SK-N-DZ (cell line): ENCODE data around the gene MKX. TPM values are rescaled to one million over a fixed set of nuclear protein-coding genes. Genes with fewer than 3 reads are reported as not detected.

Experiments
- DNase-seq: peaks from one replicate; pipeline ENCODE4 v3.0.0-alpha.2; 2015; ENCODE audit warnings: low spot score
- polyA plus RNA-seq, 2 experiments: library from polyadenylated mRNA; depleted of rRNA; stranded (reverse); fragments of >200 nt; gene quantifications; 2 replicates each; pipeline ENCODE4 v1.2.3, GENCODE V29; 2014

Gene MKX
- polyA plus RNA-seq (2014; cell fraction: cytosol; rRNA removed) = not detected in 2 replicates
- polyA plus RNA-seq (2014; cell fraction: nucleus; rRNA removed) = not detected in 2 replicates

DNA sequence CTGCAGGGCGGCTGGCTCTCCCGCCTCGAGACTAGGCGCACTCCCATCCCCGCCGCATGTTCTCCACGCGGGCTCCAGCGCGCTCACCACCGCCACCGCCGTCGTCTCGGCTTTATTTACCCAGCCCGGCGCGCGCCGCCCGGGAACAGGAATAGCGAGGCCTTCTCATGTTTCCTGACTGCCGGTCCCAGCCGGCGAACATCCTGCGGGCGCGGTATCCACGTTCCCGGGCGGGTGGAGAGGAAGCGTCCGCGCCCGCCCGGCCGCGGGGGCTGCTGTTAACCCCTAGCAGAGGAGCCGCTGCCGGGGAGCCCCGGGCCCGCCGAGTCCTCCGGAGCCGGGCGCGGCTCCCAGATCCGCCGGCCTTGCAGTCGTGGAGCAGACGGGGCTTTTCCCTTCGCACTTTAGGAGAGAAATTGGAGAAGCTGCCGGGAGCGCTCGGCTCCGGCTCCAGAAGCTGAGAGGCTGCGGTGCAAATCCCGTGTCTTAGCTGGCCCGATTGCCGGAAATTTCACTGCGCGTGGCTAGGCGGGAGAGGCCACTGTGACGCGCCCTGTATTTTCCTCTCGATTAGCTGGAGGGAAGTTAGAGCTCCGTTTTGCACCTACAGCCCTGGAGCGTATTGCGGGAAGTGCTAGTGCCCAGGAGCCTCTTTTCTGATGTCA, at the start of gene MKX:
Gene MKX, minus strand, starts transcription at position 88 of the 665 bp plus-strand sequence. CDS start 2,404 bp downstream, outside the sequence.
- DNase-seq = no peak

DNA sequence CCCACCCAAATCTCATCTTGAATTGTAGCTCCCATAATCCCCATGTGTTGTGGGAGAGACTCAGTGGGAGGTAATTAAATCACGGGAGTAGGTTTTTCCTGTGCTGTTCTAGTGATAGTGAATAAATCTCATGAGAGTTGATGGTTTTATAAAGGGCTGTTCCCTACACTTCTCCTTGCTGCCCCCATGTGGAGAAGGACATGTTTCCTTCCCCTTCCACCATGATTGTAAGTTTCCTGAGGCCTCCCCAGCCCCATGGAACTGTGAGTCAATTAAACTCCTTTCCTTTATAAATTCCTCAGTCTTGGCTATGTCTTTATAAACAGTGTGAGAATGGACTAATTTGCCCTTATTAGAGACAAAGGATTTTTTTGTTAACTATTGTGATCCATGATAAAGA, 48.5 kb upstream of the MKX start:
- no peak for DNase-seq

DNA sequence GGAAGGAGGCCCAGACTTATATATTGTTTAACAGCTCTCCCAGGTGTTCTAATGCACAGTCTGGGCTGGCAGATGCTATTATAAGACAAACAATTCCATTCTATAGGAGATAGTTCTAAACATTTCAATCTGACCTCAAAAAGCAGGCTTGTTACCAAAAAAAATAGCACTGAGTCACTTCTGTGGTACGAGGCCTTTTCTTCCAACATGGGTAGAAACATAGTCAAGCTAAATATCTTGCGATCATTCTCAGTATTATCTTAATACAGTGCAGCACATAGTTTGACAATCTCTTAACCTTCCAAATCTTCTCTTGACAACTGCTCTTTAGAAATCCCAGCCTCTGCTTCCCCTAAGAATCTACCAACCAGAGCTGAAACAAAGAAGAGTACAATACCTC, 46.6 kb upstream of the MKX start:
- DNase-seq = no peak

GRCh38 chr10:27784272-27784671, 38.7 kb upstream of the MKX start:
- DNase-seq = no peak

DNA sequence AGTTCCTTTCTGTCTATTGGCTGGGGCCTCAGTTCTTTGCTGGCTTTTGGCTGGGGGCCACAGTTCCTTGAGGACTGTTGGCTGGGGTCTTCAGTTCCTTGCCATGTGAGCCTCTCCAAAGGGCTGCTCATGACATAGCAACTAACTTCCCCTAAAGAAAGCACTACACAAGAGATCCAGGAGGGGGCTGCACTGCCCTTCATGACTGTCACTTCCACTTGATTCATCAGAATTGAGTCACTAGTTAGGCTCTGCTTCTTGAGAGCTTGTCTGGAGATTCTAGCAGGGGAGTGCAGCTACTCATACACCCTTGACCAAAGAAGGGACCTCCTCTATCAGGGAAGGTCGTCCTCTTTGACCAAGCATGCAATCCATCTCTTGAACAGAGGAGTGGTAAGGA, 38.0 kb upstream of the MKX start:
- no peak for DNase-seq

GRCh38 chr10:27779462-27780015, 33.9 kb upstream of the MKX start:
- no peak for DNase-seq

- DNase-seq = no peak
Observed at GRCh38 chr10:27774831-27775230, 29.2 kb upstream of the MKX start.

DNA sequence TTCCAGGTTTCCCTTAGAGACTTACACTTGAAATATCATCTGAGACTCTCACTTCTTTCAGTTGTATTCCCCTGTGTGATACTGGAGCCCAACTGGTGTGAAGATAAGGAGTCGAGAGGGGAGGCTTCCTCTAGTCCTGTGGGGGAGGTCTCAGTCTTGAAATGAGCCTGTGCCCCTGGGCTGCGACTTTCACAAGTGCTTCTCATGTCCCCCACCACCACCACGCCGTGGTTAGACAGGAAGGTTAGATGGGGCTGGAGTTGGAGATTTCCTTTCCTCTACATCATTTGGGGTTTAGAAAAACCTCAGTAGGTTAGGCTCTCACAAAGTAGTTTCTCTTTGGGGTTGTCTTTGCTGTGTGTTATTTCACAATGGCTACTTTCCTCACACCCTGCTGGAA, 25.6 kb upstream of the MKX start:
- DNase-seq = no peak

DNA sequence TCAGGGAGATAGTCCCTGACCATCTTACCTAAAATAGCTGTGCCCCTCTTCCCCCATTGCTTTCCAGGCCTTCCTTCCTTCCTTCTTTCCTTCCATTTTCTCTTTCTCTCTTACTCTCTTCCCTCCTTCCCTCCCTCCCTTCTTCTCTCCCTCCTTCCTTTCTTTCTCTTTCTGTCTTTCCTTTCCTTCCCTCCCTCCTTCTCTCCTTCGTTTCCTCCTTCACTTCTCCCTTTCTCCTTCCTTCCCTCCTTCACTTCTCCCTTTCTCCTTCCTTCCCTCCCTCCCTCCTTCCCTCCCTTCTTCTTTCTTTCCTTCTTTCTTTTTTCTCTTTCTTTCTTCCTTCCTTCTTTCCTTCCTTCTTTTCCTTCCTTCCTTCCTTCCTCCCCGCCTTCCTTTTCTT, 24.6 kb upstream of the MKX start:
- no peak for DNase-seq

GRCh38 chr10:27760867-27761266, 15.2 kb upstream of the MKX start:
- no peak for DNase-seq

DNA sequence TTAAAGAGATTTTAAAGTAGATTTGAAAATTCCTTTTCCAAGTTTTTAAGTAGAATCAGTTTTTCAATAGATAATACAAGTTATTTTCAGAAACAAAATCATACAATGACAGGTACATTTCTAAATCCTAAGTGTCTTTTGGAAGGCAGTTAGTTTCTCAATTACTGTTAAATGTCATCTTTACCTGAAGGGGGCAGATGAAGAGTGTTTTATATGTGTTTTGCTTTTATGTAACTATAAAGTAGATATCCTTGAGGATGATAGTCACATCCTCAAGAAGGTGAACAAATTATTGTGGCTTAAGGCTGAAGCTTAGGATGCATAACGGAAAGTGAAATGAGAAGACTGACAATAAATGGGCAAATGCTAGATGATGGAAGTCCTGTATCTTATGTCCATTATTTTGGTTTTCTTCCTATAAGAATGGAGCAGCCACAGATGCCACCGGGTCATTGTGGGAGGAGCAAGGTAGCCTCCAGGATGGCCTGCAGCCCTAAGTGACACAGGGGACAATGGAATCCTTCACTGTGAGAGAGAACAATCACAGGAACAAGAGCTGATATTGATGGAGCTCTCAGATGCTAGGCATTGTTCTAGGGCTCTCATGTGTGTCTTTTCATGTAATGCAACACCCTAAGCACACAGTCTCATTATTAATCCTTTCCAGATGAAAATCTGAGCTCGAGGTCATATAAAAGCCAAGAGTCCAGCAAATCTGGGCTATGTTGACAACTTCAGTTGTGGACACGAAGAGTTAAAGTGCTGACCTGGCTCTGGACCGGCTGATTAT, 14.1 kb upstream of the MKX start:
- DNase-seq = no peak

DNA sequence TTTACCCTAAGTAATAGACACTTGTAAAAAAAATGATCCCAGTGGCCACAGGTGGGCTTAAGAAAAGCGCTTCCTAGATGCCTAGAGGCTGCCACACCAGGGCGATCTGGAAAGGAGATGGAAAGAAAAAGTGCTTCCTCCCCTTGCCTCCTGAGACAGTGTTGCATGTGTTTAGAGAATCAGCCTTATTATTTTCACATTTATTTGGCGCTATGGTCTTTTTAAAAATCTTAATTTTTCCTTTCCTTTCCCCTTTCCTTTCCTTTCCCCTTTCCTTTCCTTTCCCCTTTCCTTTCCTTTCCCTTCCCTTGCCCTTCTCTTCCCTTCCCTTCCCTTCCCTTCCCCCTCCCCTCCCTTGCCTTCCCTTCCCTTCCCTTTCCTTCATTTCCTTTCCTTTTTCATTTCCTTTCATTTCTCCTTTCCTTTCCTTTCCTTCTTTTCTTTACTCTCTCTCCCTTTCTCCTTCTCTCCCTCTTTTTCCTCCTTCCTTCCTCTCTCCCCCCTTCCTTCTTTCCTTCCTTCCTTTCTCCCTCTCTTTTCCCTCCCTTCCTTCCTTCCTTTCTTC, 7.1 kb upstream of the MKX start:
- no peak for DNase-seq

- DNase-seq = no peak
Observed at GRCh38 chr10:27748601-27749000, 3.0 kb upstream of the MKX start.

GRCh38 chr10:27747096-27747451, 1.5 kb upstream of the MKX start:
- no peak for DNase-seq

DNA sequence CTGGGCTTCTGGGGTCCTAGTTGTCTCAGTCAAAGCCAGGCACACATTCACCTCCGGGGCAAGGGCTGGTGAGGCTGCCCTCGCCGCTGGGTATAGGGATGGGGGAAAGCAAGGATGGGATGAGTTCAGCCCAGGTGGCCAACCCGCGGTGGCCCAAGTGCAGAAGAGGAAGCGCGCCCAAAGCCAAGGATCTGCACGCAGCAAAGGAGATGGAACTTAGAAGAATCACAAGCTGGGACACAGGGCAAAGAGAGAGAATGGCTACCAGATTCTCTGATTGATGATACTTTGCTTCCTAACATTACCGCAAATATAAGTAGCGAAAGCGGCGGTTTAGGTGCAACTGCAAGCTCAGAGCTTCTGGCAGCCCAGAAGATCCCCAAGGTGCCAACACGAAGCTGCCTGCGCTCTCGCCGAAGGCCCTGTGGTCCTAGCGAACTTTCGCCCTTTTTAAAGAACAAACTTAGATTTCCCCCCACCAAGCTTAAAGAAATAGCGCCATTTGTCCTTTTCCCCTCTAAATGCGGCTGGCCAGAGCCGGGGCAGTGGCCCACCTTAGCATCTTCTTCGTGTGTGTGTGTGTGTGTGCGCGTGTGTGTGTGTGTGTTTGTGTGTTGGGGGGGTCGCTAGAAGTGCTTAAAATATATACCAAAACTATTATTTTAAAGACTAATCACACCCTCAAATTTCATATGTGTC, 927 bp upstream of the MKX start:
- DNase-seq = no peak

- no peak for DNase-seq
Observed at GRCh38 chr10:27744802-27745731, 552 bp downstream of the MKX start.

DNA sequence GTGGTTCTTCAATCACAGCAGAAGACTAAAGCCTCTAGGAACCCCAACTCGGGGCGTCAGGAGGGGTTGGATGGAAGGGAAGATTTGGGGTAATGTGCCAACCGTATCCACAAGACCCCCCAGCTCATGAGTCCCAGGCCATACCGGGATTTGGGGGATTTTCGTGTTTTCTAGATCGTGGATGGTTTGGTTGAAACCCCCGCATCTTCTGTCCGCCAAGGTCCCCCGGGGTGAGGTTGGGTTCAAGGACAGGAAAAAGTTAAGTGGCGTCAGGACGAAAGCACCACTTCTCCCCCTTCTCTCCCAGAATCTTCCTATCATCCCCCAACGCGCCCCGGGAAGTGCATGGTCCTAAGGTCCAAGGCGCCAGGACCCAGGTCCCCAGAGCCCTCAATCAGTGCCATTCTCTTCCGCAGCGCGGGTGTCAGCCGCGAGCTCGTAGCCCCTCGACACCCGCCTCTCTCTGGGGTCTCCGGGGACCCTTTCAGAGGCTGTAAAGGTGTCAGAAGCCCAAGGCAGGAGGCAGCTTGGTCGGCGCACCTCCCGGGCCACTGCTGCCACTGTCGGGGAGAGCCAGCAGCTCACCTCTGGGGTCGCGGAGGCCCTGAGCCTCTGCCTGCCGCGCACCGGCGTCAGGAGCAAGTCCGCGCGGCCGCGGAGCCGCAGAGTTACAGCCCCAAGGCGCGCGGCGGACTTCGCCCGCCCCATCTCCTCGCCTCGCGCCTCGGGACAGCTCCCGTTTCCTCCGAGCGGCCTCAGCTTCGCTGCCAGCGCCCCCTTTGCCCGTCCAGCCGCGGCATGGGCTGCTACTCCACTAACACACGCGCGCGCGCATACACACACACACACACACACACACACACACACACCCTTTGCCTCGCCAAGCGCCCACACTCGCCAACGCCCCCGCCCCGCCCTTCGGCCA, 1.5 kb downstream of the MKX start:
- no peak for DNase-seq

DNA sequence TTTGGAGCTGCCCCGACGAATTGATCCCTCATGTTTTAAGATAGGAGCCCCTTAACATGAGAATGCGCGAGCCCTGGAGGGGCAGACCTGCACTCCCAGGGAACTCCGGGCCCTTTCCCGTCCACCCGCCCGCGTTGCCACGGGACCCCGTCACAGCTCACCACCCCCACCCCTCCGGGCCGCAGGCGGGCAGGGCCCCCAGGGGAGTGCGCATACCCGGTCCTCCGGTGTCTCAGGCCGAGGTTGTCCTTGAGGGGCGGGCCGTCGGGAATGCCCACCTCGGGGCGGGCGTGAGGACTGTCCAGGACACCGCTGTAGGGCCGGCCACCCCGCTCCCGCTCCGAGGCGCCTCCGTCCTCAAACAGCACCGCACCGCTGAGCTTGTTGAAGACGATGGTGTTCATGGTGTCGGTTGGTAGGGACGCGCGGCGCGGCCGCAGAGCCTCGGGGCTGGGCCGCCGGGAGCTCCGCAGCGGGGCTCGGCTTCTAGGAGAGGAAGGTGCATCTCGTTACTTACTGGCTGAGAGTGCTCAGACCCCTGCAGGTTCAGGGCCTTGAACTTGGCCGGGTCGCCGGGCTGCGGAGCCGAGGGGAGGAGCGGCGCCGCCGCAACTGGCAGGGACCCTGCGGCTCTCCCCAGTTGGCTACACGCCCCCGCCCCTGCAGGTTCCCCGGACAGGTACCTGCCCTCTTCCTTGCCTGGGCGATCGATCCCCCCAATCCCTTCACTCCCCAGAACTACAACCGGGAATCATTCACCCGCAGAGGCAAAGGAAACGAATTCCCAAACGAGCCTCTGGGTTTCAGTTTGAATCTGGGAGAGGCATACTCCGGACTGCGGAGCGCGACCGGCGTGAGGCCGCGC, 2.4 kb downstream of the MKX start:
- DNase-seq = no peak
